Left lung (tissue), 8 donors: Measurements from ENCODE around the gene PDXDC1. TPM values are rescaled to one million over a fixed set of nuclear protein-coding genes. Genes with fewer than 3 reads are reported as not detected.

Source experiments
- microRNA-seq, 2 donors: library from miRNA; unstranded; fragments of <30 nt; microRNA quantifications; one replicate each; pipeline ENCODE4, GENCODE V29; 2019
- polyA plus RNA-seq, 6 donors: library from polyadenylated mRNA; unstranded; fragments of 120-200 nt; gene quantifications; one replicate each; pipeline ENCODE4 v1.2.1, GENCODE V29; 2013; ENCODE audit not compliant: insufficient read length in 6 of 6
- total RNA-seq, 2 donors: library from RNA; stranded (reverse); fragmentation: NEBNext Ultra II Directional; extraction: Animal tissue kit (Norgen Biotek cat#: 25700); gene quantifications; one replicate each; pipeline ENCODE4 v1.2.1, GENCODE V29; 2021
- donor health status: DM: no; HTN: yes; CAD: no.
- donor health status: DM: no; HTN: no; CAD: no.

Gene PDXDC1
- total and polyA plus RNA-seq, 8 donors, result 55.7 to 111 (median 92.4) TPM

Small RNA genes lying within 50 kb of the gene (microRNA-seq; reads per million reads assigned to microRNA genes)
- gene MIR1972-1 (0 reads per million in 2 donors), gene MIR3180-4 (0 reads per million in 2 donors), gene MIR6511A1 (0 reads per million in 2 donors), gene MIR6511B2 (0 reads per million in 2 donors), gene MIR6770-1 (0 reads per million in 2 donors)

Other genes with a start within 250 kb of the PDXDC1 start
- gene NPIPA2, start 232.5 kb upstream of the PDXDC1 start, total RNA-seq, result 1 to 10 TPM; 3.2 to 4.8 TPM
- gene NPIPA2, start 232.5 kb upstream of the PDXDC1 start, polyA plus RNA-seq, result under 1 TPM in 1 of 6 donors, not detected in 5; 0.44 TPM
- 10 to 100 TPM; 88.6 to 96.5 TPM for gene NOMO1, start 141.3 kb upstream of the PDXDC1 start, total RNA-seq
- gene NOMO1, start 141.3 kb upstream of the PDXDC1 start, polyA plus RNA-seq, result 10 to 100 TPM; 68.8 to 86.7 (median 75.2) TPM
- gene NPIPA1, start 37.6 kb upstream of the PDXDC1 start, total RNA-seq, result 10 to 100 TPM; 79.2 to 83.4 TPM
- 100 to 1,000 TPM; 123 to 217 (median 173) TPM for gene NPIPA1, start 37.6 kb upstream of the PDXDC1 start, polyA plus RNA-seq
- 10 to 100 TPM; 33.6 to 38.1 TPM for gene NTAN1, start 81.0 kb downstream of the PDXDC1 start, total RNA-seq
- 10 to 100 TPM; 56.5 to 67.6 (median 64.9) TPM for gene NTAN1, start 81.0 kb downstream of the PDXDC1 start, polyA plus RNA-seq
- gene RRN3, start 119.2 kb downstream of the PDXDC1 start, total RNA-seq, result 10 to 100 TPM; 21.7 to 26.0 TPM
- gene RRN3, start 119.2 kb downstream of the PDXDC1 start, polyA plus RNA-seq, result 10 to 100 TPM; 46.5 to 54.9 (median 50.7) TPM